Spleen (tissue), 11 donors: ENCODE data around the gene ABCC1. TPM values are rescaled to one million over a fixed set of nuclear protein-coding genes. Genes with fewer than 3 reads are reported as not detected.
"Not testable (repeated sequence)": the region's sequence is repeated elsewhere in the genome, so short reads cannot be mapped to it uniquely, and the experiment has no call there.

Source experiments
- DNase-seq: peaks from one replicate; pipeline ENCODE4 v3.0.0-alpha.2; 2020
- H3K27ac ChIP-seq, 8 donors: fragments of 200-600 bp; sonication (generic) in 7 of 8; 1 replicate in 4 of 8; 2 replicates in 4 of 8; pipeline versions ENCODE4 v1.5.0 to v1.8.0; 2016 to 2021; ENCODE audit warnings: inconsistent platforms in 4 of 8, mild to moderate bottlenecking in 4 of 8, moderate library complexity in 1 of 8
- H3K27me3 ChIP-seq, 7 donors: fragments of 200-600 bp; sonication (generic) in 6 of 7; replicated peaks in 1 of 7; 1 replicate in 4 of 7; 2 replicates in 3 of 7; pipeline versions ENCODE4 v1.5.0 to v1.8.0; 2016 to 2021; ENCODE audit warnings: inconsistent platforms in 3 of 7, mild to moderate bottlenecking in 1 of 7
- H3K36me3 ChIP-seq, 6 donors: fragments of 200-600 bp; sonication (generic) in 5 of 6; 1 replicate in 4 of 6; 2 replicates in 2 of 6; pipeline versions ENCODE4 v1.5.0 to v1.8.0; 2016 to 2021; ENCODE audit warnings: inconsistent platforms in 2 of 6
- H3K4me1 ChIP-seq, 6 donors: fragments of 200-600 bp; sonication (generic) in 5 of 6; 1 replicate in 3 of 6; 2 replicates in 3 of 6; pipeline versions ENCODE4 v1.5.0 to v1.8.0; 2016 to 2021; ENCODE audit warnings: inconsistent platforms in 3 of 6
- H3K4me3 ChIP-seq, 8 donors: fragments of 200-600 bp; sonication (generic) in 7 of 8; 1 replicate in 4 of 8; 2 replicates in 4 of 8; pipeline versions ENCODE4 v1.5.0 to v1.8.0; 2016 to 2021; ENCODE audit warnings: inconsistent platforms in 4 of 8, mild to moderate bottlenecking in 4 of 8, moderate library complexity in 2 of 8
- H3K9me3 ChIP-seq, 8 donors: fragments of 200-600 bp; sonication (generic) in 7 of 8; 1 replicate in 4 of 8; 2 replicates in 4 of 8; pipeline versions ENCODE4 v1.5.0 to v1.8.0; 2016 to 2021; ENCODE audit warnings: inconsistent platforms in 4 of 8
- CTCF ChIP-seq, 11 experiments: fragments of 200-600 bp in 7 of 11; fragments of 450-650 bp in 4 of 11; sonication (generic) in 4 of 11; IDR thresholded peaks in 8 of 11; conservative IDR thresholded peaks in 3 of 11; 1 replicate in 7 of 11; 2 replicates in 4 of 11; pipeline versions ENCODE4 v1.4.0 to v1.8.0; 2016 to 2021; ENCODE audit warnings: antibody characterized with exemption in 11 of 11, inconsistent platforms in 4 of 11, mild to moderate bottlenecking in 1 of 11
- POLR2A ChIP-seq, 3 donors: fragments of 450-650 bp; IDR thresholded peaks; one replicate each; pipeline ENCODE4 v1.5.1; 2017; ENCODE audit warnings: antibody characterized with exemption in 3 of 3, mild to moderate bottlenecking in 1 of 3
- POLR2AphosphoS5 ChIP-seq, 3 donors: sonication (generic); formaldehyde crosslinking; IDR thresholded peaks; one replicate each; pipeline ENCODE4 v1.5.1; 2017; ENCODE audit warnings: antibody characterized with exemption in 3 of 3
- WGBS, 5 donors: extraction: QIAGEN DNeasy Blood & Tissue Kit in 3 of 5; methylation state at CpG; one replicate each; pipeline versions ENCODE4 v1.1.5 to v1.1.7; 2013 to 2018; 5-methylcytosine and 5-hydroxymethylcytosine counted together
- intact Hi-C: fragments of 100-400 bp; cut with DNase I; formaldehyde crosslinking; loops from one replicate; pipeline ENCODE4 v1.15.0; 2023; ENCODE audit warnings: low total_unique reads
- polyA plus RNA-seq, 3 donors: library from polyadenylated mRNA; stranded (reverse); fragments of 200-250 nt; gene quantifications; one replicate each; pipeline ENCODE4 v1.2.1, GENCODE V29; 2013
- total RNA-seq, 7 donors: library from RNA; depleted of rRNA in 3 of 7; stranded (reverse); fragments of >200 nt in 3 of 7; fragmentation: NEBNext Ultra II Directional in 4 of 7; extraction: Animal tissue kit (Norgen Biotek cat#: 25700) in 4 of 7; gene quantifications; one replicate each; pipeline versions ENCODE4 v1.1.0 to v1.2.1, GENCODE V29; 2016 to 2021
- donor health status: healthy with polysubstance abuse.
- donor health status: DM: no; HTN: no; CAD: no; lungs with moderate emphysema.
- donor health status: DM: no; HTN: no; CAD: no.
- donor health status: Bipolar disorder and iron deficiency.
- donor health status: healthy.
- donor health status: DM: no; HTN: no; CAD: no.
- donor health status: DM: yes; HTN: yes; CAD: no.

The ABCC1 gene
- total and polyA plus RNA-seq, 10 donors = 7.8 to 65.7 (median 52.5) TPM

DNA sequence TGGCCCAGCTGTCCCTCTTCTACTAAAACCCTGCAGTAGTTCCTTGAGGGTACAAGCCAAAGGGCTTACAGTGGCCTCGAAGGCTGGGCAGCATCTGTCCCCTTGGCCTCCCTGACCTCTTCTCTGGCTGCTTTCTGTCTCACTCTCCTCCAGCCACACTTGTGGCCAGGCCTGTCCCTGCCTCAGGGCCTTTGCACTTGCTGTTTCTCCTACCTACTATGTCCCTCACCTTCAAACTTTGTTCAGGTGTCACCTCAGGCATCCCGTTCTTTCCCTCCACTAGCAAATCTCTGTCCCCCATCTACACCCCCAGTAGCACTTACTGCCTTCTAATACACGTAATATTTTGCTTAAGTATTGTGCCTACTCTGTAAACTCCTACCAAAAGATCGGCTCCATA lies 6.0 kb downstream of the ABCC1 start:
- DNase-seq = no peak
- H3K27me3 ChIP-seq = no peaks in the 10 kb centered on the region
- H3K4me3 ChIP-seq = no peak overlapping the region
- TF ChIP-seq CTCF (IDR thresholded peaks at IDR 0.05 in 8 of 11, conservative IDR thresholded peaks at IDR 0.05 in 3 of 11) (no peak), POLR2A (IDR thresholded peaks at IDR 0.05) (no peak), POLR2AphosphoS5 (IDR thresholded peaks at IDR 0.05) (no peak)
- intact Hi-C loops = loop anchor here (10.0 kb wide), 1 partner anchor 61 kb away; no protein-coding TSS in a partner anchor
- peak overlapping the region in 2 of 8 donors; percentile 61 to 66 for H3K27ac ChIP-seq
- no peaks in the 10 kb centered on the region for H3K9me3 ChIP-seq
- 88 to 99% (median 93%) methylated on average over 4 of the region's 4 CpGs for WGBS, 5 donors
- no peaks in the 10 kb centered on the region for H3K36me3 ChIP-seq
- H3K4me1 ChIP-seq = peaks cover 18 to 99% (median 61%) of the 10 kb centered on the region in 6 donors

DNA sequence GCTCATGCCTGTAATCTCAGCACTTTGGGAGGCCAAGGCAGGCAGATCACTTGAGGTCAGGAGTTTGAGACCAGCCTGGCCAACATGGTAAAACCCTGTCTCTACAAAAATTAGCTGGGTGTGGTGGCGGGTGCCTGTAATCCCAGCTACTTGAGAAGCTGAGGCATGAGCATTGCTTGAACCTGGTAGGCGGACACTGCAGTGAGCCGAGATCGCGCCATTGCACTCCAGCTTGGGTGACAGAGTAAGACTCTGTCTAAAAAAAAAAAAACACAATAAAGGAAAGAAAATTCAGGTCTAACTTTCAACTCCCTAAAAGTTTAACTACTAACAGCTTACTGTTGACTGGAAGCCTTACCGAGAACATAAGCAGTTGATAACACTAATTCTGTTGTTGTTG lies 6.7 kb downstream of the ABCC1 start:
- 88 to 93% (median 92%) methylated on average over 6 of the region's 6 CpGs for WGBS, 5 donors
- not testable (repeated sequence) for H3K27me3 ChIP-seq, DNase-seq

GRCh38 chr16:15958703-15959348 lies 9.4 kb downstream of the ABCC1 start:
- intact Hi-C loops = loop anchor here (10.0 kb wide), 1 partner anchor 64 kb away; no protein-coding TSS in a partner anchor
- Histone ChIP-seq H3K4me3 (no peak overlapping the region), H3K4me1 (peaks cover 4 to 99% (median 49%) of the 10 kb centered on the region in 6 donors), H3K27ac (peak overlapping the region in 4 of 8 donors; percentile 6 to 81 (median 73)), H3K27me3 (no peaks in the 10 kb centered on the region), H3K36me3 (peaks cover 0 to 13% (median 0%) of the 10 kb centered on the region in 6 donors), H3K9me3 (peaks cover 0 to 14% (median 10%) of the 10 kb centered on the region in 8 donors)
- no peak for TF ChIP-seq CTCF (IDR thresholded peaks at IDR 0.05 in 8 of 11, conservative IDR thresholded peaks at IDR 0.05 in 3 of 11)
- TF ChIP-seq POLR2A (IDR thresholded peaks at IDR 0.05) = no peak
- no peak for TF ChIP-seq POLR2AphosphoS5 (IDR thresholded peaks at IDR 0.05)
- WGBS, 5 donors = 67 to 81% (median 72%) methylated on average over 9 of the region's 9 CpGs
- no peak for DNase-seq

More for the DNA sequence above, 6.7 kb downstream of the ABCC1 start:
- intact Hi-C loops = loop anchor here (10.0 kb wide), 1 partner anchor 61 kb away; no protein-coding TSS in a partner anchor
- H3K4me3 ChIP-seq, H3K36me3 ChIP-seq, H3K9me3 ChIP-seq: not testable (repeated sequence)
- peaks cover 11 to 99% (median 61%) of the 10 kb centered on the region in 6 donors for H3K4me1 ChIP-seq
- peak overlapping the region in 1 of 8 donors; percentile 66 for H3K27ac ChIP-seq

DNA sequence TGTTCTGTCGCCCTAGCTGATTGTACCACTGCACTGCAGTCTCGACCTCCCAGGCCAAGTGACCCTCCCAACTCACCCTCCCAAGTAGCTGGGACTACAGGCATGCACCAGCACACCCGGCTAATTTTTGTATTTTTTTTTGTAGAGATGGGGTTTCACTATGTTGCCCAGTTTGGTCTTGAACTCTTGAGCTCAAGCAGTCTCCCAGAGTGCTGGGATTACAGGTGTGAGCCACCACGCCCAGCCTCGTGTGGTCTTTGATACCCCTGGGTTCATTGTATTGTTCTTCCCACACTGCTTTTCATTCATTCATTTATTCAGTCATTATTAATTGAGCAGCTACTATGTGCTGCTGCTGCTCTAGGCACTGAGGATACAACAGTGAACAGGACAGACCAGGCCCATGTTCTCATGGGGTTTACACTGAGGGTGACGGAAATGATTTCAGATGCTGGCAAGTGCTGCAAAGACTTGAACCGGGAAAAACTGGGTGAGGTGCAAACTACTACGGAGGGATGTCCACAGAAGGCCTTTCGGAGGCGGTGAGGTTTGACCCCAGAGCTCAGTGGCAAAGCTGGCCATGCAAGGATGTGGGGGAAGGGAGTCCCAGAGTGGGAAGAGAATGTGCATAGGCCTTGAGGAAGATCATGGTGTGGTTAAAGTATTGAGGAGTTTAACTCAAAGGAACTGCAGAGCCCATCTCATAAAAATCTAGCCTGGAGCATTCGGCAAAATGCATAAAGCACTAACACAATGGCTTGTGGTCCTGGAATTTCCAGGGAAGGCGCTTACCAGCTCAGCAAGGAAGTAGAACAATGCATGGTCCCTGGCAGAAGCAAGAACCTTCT lies 10.9 kb downstream of the ABCC1 start:
- DNase-seq = no peak
- H3K27ac ChIP-seq = peak overlapping the region; percentile 23 to 82 (median 72)
- intact Hi-C loops = no loop called here
- no peak overlapping the region for H3K4me3 ChIP-seq
- H3K4me1 ChIP-seq = peaks cover 4 to 99% (median 43%) of the 10 kb centered on the region in 6 donors
- peaks cover 0 to 13% (median 0%) of the 10 kb centered on the region in 6 donors for H3K36me3 ChIP-seq
- no peaks in the 10 kb centered on the region for H3K27me3 ChIP-seq
- TF ChIP-seq POLR2AphosphoS5 (IDR thresholded peaks at IDR 0.05) (no peak), CTCF (IDR thresholded peaks at IDR 0.05 in 8 of 11, conservative IDR thresholded peaks at IDR 0.05 in 3 of 11) (no peak), POLR2A (IDR thresholded peaks at IDR 0.05) (no peak)
- H3K9me3 ChIP-seq = peaks cover 0 to 14% (median 10%) of the 10 kb centered on the region in 8 donors
- WGBS, 5 donors = 84 to 89% (median 87%) methylated on average over 12 of the region's 12 CpGs
